CD4-positive, alpha-beta T cell treated with Interferon alpha-2 for 1 hour (primary cell): ENCODE measurements around the gene PLEKHA1.
A peak's percentile ranks its signal among the peaks of the same experiment; 100 is the strongest.

Experiments used
- DNase-seq, 2 donors: peaks; one replicate each; pipeline ENCODE4 v3.0.0-alpha.2; 2020 to 2022

Gene PLEKHA1

GRCh38 chr10:122424059-122424458 lies 49.6 kb downstream of the PLEKHA1 start:
- DNase-seq = no peak

- no peak for DNase-seq
Observed at GRCh38 chr10:122426829-122427228, 52.3 kb downstream of the PLEKHA1 start.

GRCh38 chr10:122427280-122427679 lies 52.8 kb downstream of the PLEKHA1 start:
- DNase-seq = no peak

- DNase-seq = peak in 1 of 2 donors; percentile 77
Observed at GRCh38 chr10:122435212-122435827, 60.8 kb downstream of the PLEKHA1 start.

GRCh38 chr10:122441961-122442360 lies 67.5 kb downstream of the PLEKHA1 start:
- no peak for DNase-seq

GRCh38 chr10:122445469-122445868 lies 71.0 kb downstream of the PLEKHA1 start:
- no peak for DNase-seq

GRCh38 chr10:122445904-122446303 lies 71.4 kb downstream of the PLEKHA1 start:
- DNase-seq = no peak

GRCh38 chr10:122446668-122447423 lies 72.3 kb downstream of the PLEKHA1 start:
- no peak for DNase-seq

GRCh38 chr10:122448600-122448999 lies 74.1 kb downstream of the PLEKHA1 start:
- no peak for DNase-seq

GRCh38 chr10:122449153-122449552 lies 74.6 kb downstream of the PLEKHA1 start:
- DNase-seq = no peak

- DNase-seq = no peak
Observed at GRCh38 chr10:122450353-122450990, 76.0 kb downstream of the PLEKHA1 start.

- DNase-seq = no peak
Observed at GRCh38 chr10:122454071-122454470, 79.6 kb downstream of the PLEKHA1 start.

- no peak for DNase-seq
Observed at GRCh38 chr10:122454603-122455080, 80.1 kb downstream of the PLEKHA1 start, which contains the start of gene ARMS2. Gene ARMS2 (plus strand): TSS chr10:122454653. CDS start chr10:122454728, 75 bp downstream.

- no peak for DNase-seq
Observed at GRCh38 chr10:122455376-122456079, 81.0 kb downstream of the PLEKHA1 start.

GRCh38 chr10:122457934-122458333 lies 83.4 kb downstream of the PLEKHA1 start:
- no peak for DNase-seq

- DNase-seq = no peak
Observed at GRCh38 chr10:122458693-122459092, 84.2 kb downstream of the PLEKHA1 start.

- no peak for DNase-seq
Observed at GRCh38 chr10:122459561-122460273, 85.2 kb downstream of the PLEKHA1 start.

- no peak for DNase-seq
Observed at GRCh38 chr10:122460891-122461293, 86.4 kb downstream of the PLEKHA1 start.

- no peak for DNase-seq
Observed at GRCh38 chr10:122461367-122461728, 86.8 kb downstream of the PLEKHA1 start, which contains the start of gene HTRA1. Gene HTRA1 (plus strand): TSS chr10:122461553. CDS start chr10:122461653, 100 bp downstream.

- peak in 1 of 2 donors; percentile 9 for DNase-seq
Observed at GRCh38 chr10:122461729-122462532, 87.4 kb downstream of the PLEKHA1 start.
